ENCODE data around the gene LIF. TPM values are rescaled to one million over a fixed set of nuclear protein-coding genes. Genes with fewer than 3 reads are reported as not detected.

LIF gene
- total RNA-seq, 1 donor from 2014 or later, result 2.3 TPM

GRCh38 chr22:30246814-30247376 is 336 bp upstream of the LIF start:
- peak overlapping the region; percentile 69 for H3K4me3 Mint-ChIP-seq (ENCODE audit: low read depth)
- peaks cover 23% of the 10 kb centered on the region for H3K27me3 Mint-ChIP-seq
- H3K9me3 Mint-ChIP-seq (ENCODE audit: low read depth), result no peaks in the 10 kb centered on the region
- H3K4me1 Mint-ChIP-seq (ENCODE audit: low read depth), result peaks cover 21% of the 10 kb centered on the region
- TF ChIP-seq CTCF (IDR thresholded peaks at IDR 0.05; ENCODE audit: unreplicated experiment), result no peak
- DNase-seq (ENCODE audit: low spot score, unreplicated experiment), result no peak
- no peaks in the 10 kb centered on the region for H3K36me3 Mint-ChIP-seq (ENCODE audit: insufficient read depth)
- no peak overlapping the region for H3K27ac Mint-ChIP-seq

- Mint-ChIP-seq H3K27ac (no peak overlapping the region), H3K9me3 (ENCODE audit: low read depth) (no peaks in the 10 kb centered on the region), H3K4me1 (ENCODE audit: low read depth) (peaks cover 21% of the 10 kb centered on the region), H3K36me3 (ENCODE audit: insufficient read depth) (no peaks in the 10 kb centered on the region), H3K27me3 (peaks cover 23% of the 10 kb centered on the region), H3K4me3 (ENCODE audit: low read depth) (peak overlapping the region; percentile 82)
- no peak for DNase-seq (ENCODE audit: low spot score, unreplicated experiment)
- no peak for TF ChIP-seq CTCF (IDR thresholded peaks at IDR 0.05; ENCODE audit: unreplicated experiment)
Observed at GRCh38 chr22:30245181-30245984, 1.2 kb downstream of the LIF start.

GRCh38 chr22:30244641-30245040 is 1.9 kb downstream of the LIF start:
- Mint-ChIP-seq H3K27ac (no peak overlapping the region), H3K27me3 (peaks cover 23% of the 10 kb centered on the region), H3K4me3 (ENCODE audit: low read depth) (peak overlapping the region; percentile 16), H3K36me3 (ENCODE audit: insufficient read depth) (no peaks in the 10 kb centered on the region), H3K9me3 (ENCODE audit: low read depth) (no peaks in the 10 kb centered on the region), H3K4me1 (ENCODE audit: low read depth) (peaks cover 19% of the 10 kb centered on the region)
- no peak for DNase-seq (ENCODE audit: low spot score, unreplicated experiment)
- TF ChIP-seq CTCF (IDR thresholded peaks at IDR 0.05; ENCODE audit: unreplicated experiment), result no peak

- no peaks in the 10 kb centered on the region for H3K9me3 Mint-ChIP-seq (ENCODE audit: low read depth)
- H3K27ac Mint-ChIP-seq, result no peak overlapping the region
- no peak overlapping the region for H3K4me3 Mint-ChIP-seq (ENCODE audit: low read depth)
- no peak for TF ChIP-seq CTCF (IDR thresholded peaks at IDR 0.05; ENCODE audit: unreplicated experiment)
- H3K36me3 Mint-ChIP-seq (ENCODE audit: insufficient read depth), result no peaks in the 10 kb centered on the region
- no peak for DNase-seq (ENCODE audit: low spot score, unreplicated experiment)
- H3K4me1 Mint-ChIP-seq (ENCODE audit: low read depth), result peaks cover 16% of the 10 kb centered on the region
- H3K27me3 Mint-ChIP-seq, result peaks cover 23% of the 10 kb centered on the region
Observed at GRCh38 chr22:30244066-30244465, 2.5 kb downstream of the LIF start.

GRCh38 chr22:30243661-30244060 is 2.9 kb downstream of the LIF start:
- H3K4me3 Mint-ChIP-seq (ENCODE audit: low read depth), result no peak overlapping the region
- no peak overlapping the region for H3K27ac Mint-ChIP-seq

More at GRCh38 chr22:30243661-30244060, 2.9 kb downstream of the LIF start:
- DNase-seq (ENCODE audit: low spot score, unreplicated experiment), result no peak
- Mint-ChIP-seq H3K4me1 (ENCODE audit: low read depth) (peaks cover 18% of the 10 kb centered on the region), H3K27me3 (peaks cover 23% of the 10 kb centered on the region), H3K9me3 (ENCODE audit: low read depth) (no peaks in the 10 kb centered on the region), H3K36me3 (ENCODE audit: insufficient read depth) (no peaks in the 10 kb centered on the region)
- no peak for TF ChIP-seq CTCF (IDR thresholded peaks at IDR 0.05; ENCODE audit: unreplicated experiment)

Measured in progenitor cell of endocrine pancreas (in vitro differentiated cells).